HepG2 (cell line): ENCODE data around the gene CASKIN1. TPM values are rescaled to one million over a fixed set of nuclear protein-coding genes. Genes with fewer than 3 reads are reported as not detected.
A peak's percentile ranks its signal among the peaks of the same experiment; 100 is the strongest.

Experiments
- ARID2 ChIP-seq: sonication (generic); formaldehyde crosslinking; IDR thresholded peaks from 2 replicates; pipeline ENCODE4 v1.8.1; 2022; ENCODE audit warnings: mild to moderate bottlenecking, missing genetic modification reagents, borderline replicate concordance
- ATF1 ChIP-seq: IDR thresholded peaks from 2 replicates; pipeline ENCODE4 v1.6.1; 2016; ENCODE audit warnings: mild to moderate bottlenecking, control low read depth
- DR1 ChIP-seq: sonication (generic); formaldehyde crosslinking; IDR thresholded peaks from 2 replicates; pipeline ENCODE4 v1.8.0; 2021; ENCODE audit warnings: mild to moderate bottlenecking, missing genetic modification reagents, inconsistent platforms
- GLI4 ChIP-seq: sonication (generic); formaldehyde crosslinking; IDR thresholded peaks from 2 replicates; pipeline ENCODE4 v1.5.1; 2020; ENCODE audit warnings: missing genetic modification reagents, mild to moderate bottlenecking, moderate library complexity, borderline replicate concordance
- RARA ChIP-seq: IDR thresholded peaks from 2 replicates; pipeline ENCODE4 v1.6.1; 2016; ENCODE audit warnings: missing genetic modification reagents, missing compliant biosample characterization
- SKI ChIP-seq: fragments of 450-650 bp; IDR thresholded peaks from one replicate; pipeline ENCODE4 v1.6.1; 2018; ENCODE audit warnings: mild to moderate bottlenecking; ENCODE audit not compliant: partially characterized antibody
- SOX13 ChIP-seq, 3 experiments: fragments of 450-650 bp in 1 of 3; sonication (generic) in 1 of 3; formaldehyde crosslinking in 1 of 3; IDR thresholded peaks in 2 of 3; conservative IDR thresholded peaks in 1 of 3; 2 replicates each; pipeline versions ENCODE4 v1.5.0 to v1.6.1; 2016 to 2020; ENCODE audit warnings: antibody characterized with exemption in 1 of 3, mild to moderate bottlenecking in 1 of 3, missing compliant biosample characterization in 1 of 3, missing genetic modification reagents in 1 of 3, moderate library complexity in 1 of 3
- TAF1 ChIP-seq: sonication (generic); formaldehyde crosslinking; IDR thresholded peaks from 2 replicates; pipeline ENCODE4 v1.4.0; 2020; ENCODE audit warnings: missing genetic modification reagents
- WIZ ChIP-seq: sonication (generic); formaldehyde crosslinking; IDR thresholded peaks from 2 replicates; pipeline ENCODE4 v1.5.1; 2020; ENCODE audit warnings: mild to moderate bottlenecking, missing genetic modification reagents
- ZEB1 ChIP-seq: IDR thresholded peaks from 2 replicates; pipeline ENCODE4 v1.6.1; 2012; ENCODE audit warnings: mild to moderate bottlenecking, low read depth, inconsistent platforms; ENCODE audit not compliant: insufficient replicate concordance
- ZMAT3 ChIP-seq: sonication (generic); formaldehyde crosslinking; conservative IDR thresholded peaks from 2 replicates; pipeline ENCODE4 v1.7.0; 2021; ENCODE audit warnings: missing genetic modification reagents
- ZNF350 ChIP-seq: sonication (generic); formaldehyde crosslinking; IDR thresholded peaks from 2 replicates; pipeline ENCODE4 v1.4.0; 2020; ENCODE audit warnings: mild to moderate bottlenecking, low read depth, missing genetic modification reagents, borderline replicate concordance
- ZNF761 ChIP-seq: sonication (generic); formaldehyde crosslinking; conservative IDR thresholded peaks from 2 replicates; pipeline ENCODE4 v1.4.0; 2020; ENCODE audit warnings: mild to moderate bottlenecking, missing genetic modification reagents
- ZNF768 ChIP-seq: sonication (generic); formaldehyde crosslinking; IDR thresholded peaks from 2 replicates; pipeline ENCODE4 v1.4.0; 2020; ENCODE audit warnings: missing genetic modification reagents
- ZSCAN21 ChIP-seq: sonication (generic); formaldehyde crosslinking; IDR thresholded peaks from 2 replicates; pipeline ENCODE4 v1.8.0; 2022; ENCODE audit warnings: mild to moderate bottlenecking, missing genetic modification reagents, moderate library complexity, borderline replicate concordance
- polyA plus RNA-seq, 8 experiments: library from polyadenylated mRNA; depleted of rRNA in 3 of 8; stranded (reverse) in 7 of 8; unstranded in 1 of 8; fragments of >200 nt; fragmentation: Illumina TruSeq in 4 of 8; extraction: Trizol in 4 of 8; gene quantifications; 2 replicates each; pipeline versions ENCODE4 v1.2.1 to v1.2.3, GENCODE V29; 2011 to 2016; ENCODE audit warnings: low read depth in 4 of 8, missing spikeins in 1 of 8, mixed read lengths in 1 of 8; ENCODE audit not compliant: insufficient read depth in 1 of 8
- total RNA-seq, 5 experiments: library from RNA; depleted of rRNA; stranded (reverse); fragments of >200 nt; fragmentation: Illumina TruSeq; extraction: Trizol; gene quantifications; 2 replicates each; pipeline ENCODE4 v1.2.3, GENCODE V29; 2016; ENCODE audit warnings: low read depth in 1 of 5
- TF ChIP-seq, protein P1 (sequence below): sonication (generic); formaldehyde crosslinking; IDR thresholded peaks from 2 replicates; pipeline ENCODE4 v1.4.0; 2020; ENCODE audit warnings: missing genetic modification reagents
- TF ChIP-seq, protein P2 (sequence below): conservative IDR thresholded peaks from 2 replicates; pipeline ENCODE4 v1.6.1; 2018; ENCODE audit warnings: missing genetic modification reagents
- TF ChIP-seq, protein P3 (sequence below): sonication (generic); formaldehyde crosslinking; IDR thresholded peaks from 2 replicates; pipeline ENCODE4 v1.5.1; 2020; ENCODE audit warnings: mild to moderate bottlenecking, missing genetic modification reagents, moderate library complexity
- TF ChIP-seq, protein P4 (sequence below): sonication (generic); formaldehyde crosslinking; IDR thresholded peaks from 2 replicates; pipeline ENCODE4 v1.4.0; 2020; ENCODE audit warnings: missing genetic modification reagents, mild to moderate bottlenecking, borderline replicate concordance
- TF ChIP-seq, protein P5 (sequence below): sonication (generic); formaldehyde crosslinking; IDR thresholded peaks from 2 replicates; pipeline ENCODE4; 2020; ENCODE audit warnings: missing genetic modification reagents, mild to moderate bottlenecking, borderline replicate concordance

Gene CASKIN1
- total and polyA plus RNA-seq, 2 of the 13 experiments (the other 11 are each of a cell fraction or from before 2014, with no cell fraction given): 1.2 to 2.2 TPM

DNA sequence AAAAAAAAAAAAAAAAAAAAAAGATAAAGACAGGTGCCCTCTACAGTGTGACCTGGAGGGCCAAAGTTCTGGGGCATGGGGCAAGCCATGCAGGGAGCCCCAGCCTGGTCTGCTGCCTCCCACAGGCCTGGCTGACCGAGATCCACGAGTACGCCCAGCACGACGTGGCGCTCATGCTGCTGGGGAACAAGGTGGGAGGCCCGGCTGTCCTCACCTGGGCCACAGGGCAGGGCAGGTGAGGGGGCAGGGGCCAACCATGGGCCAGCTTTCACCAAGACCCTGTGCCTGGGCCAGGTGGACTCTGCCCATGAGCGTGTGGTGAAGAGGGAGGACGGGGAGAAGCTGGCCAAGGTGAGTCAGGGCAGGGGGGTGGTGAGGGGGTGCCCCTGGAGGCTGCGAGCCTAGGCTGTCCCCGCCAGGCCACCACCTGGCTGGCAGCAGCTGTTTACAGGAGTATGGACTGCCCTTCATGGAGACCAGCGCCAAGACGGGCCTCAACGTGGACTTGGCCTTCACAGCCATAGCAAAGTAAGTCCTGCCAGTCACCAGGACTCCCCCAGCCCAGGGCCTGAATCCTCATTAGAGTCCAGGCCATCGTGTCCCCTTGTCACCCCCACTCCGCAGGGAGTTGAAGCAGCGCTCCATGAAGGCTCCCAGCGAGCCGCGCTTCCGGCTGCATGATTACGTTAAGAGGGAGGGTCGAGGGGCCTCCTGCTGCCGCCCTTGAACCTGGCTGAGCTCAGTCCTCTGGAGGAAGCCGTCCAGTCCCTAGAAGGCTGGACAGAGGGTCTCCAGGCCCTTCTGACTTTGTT lies 43.5 kb downstream of the CASKIN1 start (continued):
- TF ChIP-seq ZMAT3 (CRISPR knock-in tag) (0 out of 2 replicates have a peak, but pooled peaks have one; percentile 27), ARID2 (CRISPR knock-in tag) (peak; percentile 38; the same call in 1 of the 2 replicates), ZNF768 (CRISPR knock-in tag) (peak; percentile 39; the same call in 1 of the 2 replicates), TAF1 (CRISPR knock-in tag) (peak; percentile 19; the same call in 1 of the 2 replicates), ZNF350 (no peak; the same call in 1 of the 2 replicates), ZSCAN21 (no peak; the same call in 1 of the 2 replicates), DR1 (no peak), SOX13 (IDR thresholded peaks at IDR 0.05) (peak; percentile 13; the same call in 1 of the 2 replicates), SOX13 (CRISPR knock-in tag; conservative IDR thresholded peaks at IDR 0.05 in 1 of 2, IDR thresholded peaks at IDR 0.05 in 1 of 2) (no peak), GLI4 (CRISPR knock-in tag) (no peak), WIZ (0 out of 2 replicates have a peak, but pooled peaks have one; percentile 7), RARA (peak; percentile 57; the same call in 1 of the 2 replicates), ZNF761 (CRISPR knock-in tag) (0 out of 2 replicates have a peak, but pooled peaks have one; percentile 33), ZEB1 (peak; percentile 74), ATF1 (CRISPR knock-in tag) (no peak), SKI (no peak)
- TF ChIP-seq, protein P1, sequence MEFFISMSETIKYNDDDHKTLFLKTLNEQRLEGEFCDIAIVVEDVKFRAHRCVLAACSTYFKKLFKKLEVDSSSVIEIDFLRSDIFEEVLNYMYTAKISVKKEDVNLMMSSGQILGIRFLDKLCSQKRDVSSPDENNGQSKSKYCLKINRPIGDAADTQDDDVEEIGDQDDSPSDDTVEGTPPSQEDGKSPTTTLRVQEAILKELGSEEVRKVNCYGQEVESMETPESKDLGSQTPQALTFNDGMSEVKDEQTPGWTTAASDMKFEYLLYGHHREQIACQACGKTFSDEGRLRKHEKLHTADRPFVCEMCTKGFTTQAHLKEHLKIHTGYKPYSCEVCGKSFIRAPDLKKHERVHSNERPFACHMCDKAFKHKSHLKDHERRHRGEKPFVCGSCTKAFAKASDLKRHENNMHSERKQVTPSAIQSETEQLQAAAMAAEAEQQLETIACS: no peak
- TF ChIP-seq, protein P2, sequence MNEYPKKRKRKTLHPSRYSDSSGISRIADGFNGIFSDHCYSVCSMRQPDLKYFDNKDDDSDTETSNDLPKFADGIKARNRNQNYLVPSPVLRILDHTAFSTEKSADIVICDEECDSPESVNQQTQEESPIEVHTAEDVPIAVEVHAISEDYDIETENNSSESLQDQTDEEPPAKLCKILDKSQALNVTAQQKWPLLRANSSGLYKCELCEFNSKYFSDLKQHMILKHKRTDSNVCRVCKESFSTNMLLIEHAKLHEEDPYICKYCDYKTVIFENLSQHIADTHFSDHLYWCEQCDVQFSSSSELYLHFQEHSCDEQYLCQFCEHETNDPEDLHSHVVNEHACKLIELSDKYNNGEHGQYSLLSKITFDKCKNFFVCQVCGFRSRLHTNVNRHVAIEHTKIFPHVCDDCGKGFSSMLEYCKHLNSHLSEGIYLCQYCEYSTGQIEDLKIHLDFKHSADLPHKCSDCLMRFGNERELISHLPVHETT (CRISPR knock-in tag): no peak
- TF ChIP-seq, protein P3, sequence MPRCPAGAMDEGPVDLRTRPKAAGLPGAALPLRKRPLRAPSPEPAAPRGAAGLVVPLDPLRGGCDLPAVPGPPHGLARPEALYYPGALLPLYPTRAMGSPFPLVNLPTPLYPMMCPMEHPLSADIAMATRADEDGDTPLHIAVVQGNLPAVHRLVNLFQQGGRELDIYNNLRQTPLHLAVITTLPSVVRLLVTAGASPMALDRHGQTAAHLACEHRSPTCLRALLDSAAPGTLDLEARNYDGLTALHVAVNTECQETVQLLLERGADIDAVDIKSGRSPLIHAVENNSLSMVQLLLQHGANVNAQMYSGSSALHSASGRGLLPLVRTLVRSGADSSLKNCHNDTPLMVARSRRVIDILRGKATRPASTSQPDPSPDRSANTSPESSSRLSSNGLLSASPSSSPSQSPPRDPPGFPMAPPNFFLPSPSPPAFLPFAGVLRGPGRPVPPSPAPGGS (CRISPR knock-in tag): no peak
- TF ChIP-seq, protein P4, sequence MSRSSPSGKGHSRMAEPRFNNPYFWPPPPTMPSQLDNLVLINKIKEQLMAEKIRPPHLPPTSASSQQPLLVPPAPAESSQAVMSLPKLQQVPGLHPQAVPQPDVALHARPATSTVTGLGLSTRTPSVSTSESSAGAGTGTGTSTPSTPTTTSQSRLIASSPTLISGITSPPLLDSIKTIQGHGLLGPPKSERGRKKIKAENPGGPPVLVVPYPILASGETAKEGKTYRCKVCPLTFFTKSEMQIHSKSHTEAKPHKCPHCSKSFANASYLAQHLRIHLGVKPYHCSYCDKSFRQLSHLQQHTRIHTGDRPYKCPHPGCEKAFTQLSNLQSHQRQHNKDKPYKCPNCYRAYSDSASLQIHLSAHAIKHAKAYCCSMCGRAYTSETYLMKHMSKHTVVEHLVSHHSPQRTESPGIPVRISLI (CRISPR knock-in tag): peak; percentile 84; the same call in 1 of the 2 replicates
- TF ChIP-seq, protein P5, sequence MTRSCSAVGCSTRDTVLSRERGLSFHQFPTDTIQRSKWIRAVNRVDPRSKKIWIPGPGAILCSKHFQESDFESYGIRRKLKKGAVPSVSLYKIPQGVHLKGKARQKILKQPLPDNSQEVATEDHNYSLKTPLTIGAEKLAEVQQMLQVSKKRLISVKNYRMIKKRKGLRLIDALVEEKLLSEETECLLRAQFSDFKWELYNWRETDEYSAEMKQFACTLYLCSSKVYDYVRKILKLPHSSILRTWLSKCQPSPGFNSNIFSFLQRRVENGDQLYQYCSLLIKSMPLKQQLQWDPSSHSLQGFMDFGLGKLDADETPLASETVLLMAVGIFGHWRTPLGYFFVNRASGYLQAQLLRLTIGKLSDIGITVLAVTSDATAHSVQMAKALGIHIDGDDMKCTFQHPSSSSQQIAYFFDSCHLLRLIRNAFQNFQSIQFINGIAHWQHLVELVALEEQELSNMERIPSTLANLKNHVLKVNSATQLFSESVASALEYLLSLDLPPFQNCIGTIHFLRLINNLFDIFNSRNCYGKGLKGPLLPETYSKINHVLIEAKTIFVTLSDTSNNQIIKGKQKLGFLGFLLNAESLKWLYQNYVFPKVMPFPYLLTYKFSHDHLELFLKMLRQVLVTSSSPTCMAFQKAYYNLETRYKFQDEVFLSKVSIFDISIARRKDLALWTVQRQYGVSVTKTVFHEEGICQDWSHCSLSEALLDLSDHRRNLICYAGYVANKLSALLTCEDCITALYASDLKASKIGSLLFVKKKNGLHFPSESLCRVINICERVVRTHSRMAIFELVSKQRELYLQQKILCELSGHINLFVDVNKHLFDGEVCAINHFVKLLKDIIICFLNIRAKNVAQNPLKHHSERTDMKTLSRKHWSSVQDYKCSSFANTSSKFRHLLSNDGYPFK (CRISPR knock-in tag): no peak; the same call in 1 of the 2 replicates
